ENCODE data around the gene CTNNBL1. TPM values are rescaled to one million over a fixed set of nuclear protein-coding genes. Genes with fewer than 3 reads are reported as not detected.

CTNNBL1 gene
- total RNA-seq, 1 experiment from 2014 or later = 71.2 TPM

DNA sequence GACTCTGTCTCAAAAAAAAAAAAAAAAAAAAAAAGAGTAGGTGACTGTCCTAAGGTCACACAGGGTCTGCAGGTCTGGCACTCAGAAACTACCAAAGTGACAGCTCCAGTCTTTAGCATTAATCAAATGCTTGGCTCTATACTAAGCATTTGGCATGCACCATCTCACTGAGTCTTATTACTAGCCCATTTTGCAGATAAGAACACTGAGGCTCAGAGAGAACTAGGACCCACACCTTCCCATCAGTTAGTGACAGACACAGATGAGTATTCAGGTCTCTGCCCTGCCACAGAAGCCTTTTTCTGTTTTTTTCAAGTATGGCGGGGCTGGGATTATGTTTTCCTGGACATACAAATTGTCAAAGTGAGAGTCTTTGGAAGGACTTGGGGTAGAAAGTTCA is 186.0 kb downstream of the CTNNBL1 start:
- TF ChIP-seq, protein P1, sequence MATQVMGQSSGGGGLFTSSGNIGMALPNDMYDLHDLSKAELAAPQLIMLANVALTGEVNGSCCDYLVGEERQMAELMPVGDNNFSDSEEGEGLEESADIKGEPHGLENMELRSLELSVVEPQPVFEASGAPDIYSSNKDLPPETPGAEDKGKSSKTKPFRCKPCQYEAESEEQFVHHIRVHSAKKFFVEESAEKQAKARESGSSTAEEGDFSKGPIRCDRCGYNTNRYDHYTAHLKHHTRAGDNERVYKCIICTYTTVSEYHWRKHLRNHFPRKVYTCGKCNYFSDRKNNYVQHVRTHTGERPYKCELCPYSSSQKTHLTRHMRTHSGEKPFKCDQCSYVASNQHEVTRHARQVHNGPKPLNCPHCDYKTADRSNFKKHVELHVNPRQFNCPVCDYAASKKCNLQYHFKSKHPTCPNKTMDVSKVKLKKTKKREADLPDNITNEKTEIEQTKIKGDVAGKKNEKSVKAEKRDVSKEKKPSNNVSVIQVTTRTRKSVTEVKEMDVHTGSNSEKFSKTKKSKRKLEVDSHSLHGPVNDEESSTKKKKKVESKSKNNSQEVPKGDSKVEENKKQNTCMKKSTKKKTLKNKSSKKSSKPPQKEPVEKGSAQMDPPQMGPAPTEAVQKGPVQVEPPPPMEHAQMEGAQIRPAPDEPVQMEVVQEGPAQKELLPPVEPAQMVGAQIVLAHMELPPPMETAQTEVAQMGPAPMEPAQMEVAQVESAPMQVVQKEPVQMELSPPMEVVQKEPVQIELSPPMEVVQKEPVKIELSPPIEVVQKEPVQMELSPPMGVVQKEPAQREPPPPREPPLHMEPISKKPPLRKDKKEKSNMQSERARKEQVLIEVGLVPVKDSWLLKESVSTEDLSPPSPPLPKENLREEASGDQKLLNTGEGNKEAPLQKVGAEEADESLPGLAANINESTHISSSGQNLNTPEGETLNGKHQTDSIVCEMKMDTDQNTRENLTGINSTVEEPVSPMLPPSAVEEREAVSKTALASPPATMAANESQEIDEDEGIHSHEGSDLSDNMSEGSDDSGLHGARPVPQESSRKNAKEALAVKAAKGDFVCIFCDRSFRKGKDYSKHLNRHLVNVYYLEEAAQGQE (IDR thresholded peaks at IDR 0.05; ENCODE audit: insufficient read depth in 1 of 2, low read depth in 2 of 2, low read length in 1 of 2) = no peak
- TF ChIP-seq SIN3A (IDR thresholded peaks at IDR 0.05; ENCODE audit: borderline replicate concordance, insufficient read depth, low read depth, low read length) (no peak), POLR2AphosphoS5 (IDR thresholded peaks at IDR 0.05; ENCODE audit: low read depth, low read length) (no peak), TCF7L2 (IDR thresholded peaks at IDR 0.05; ENCODE audit: low read depth, low read length) (no peak)
- TF ChIP-seq, protein P2, sequence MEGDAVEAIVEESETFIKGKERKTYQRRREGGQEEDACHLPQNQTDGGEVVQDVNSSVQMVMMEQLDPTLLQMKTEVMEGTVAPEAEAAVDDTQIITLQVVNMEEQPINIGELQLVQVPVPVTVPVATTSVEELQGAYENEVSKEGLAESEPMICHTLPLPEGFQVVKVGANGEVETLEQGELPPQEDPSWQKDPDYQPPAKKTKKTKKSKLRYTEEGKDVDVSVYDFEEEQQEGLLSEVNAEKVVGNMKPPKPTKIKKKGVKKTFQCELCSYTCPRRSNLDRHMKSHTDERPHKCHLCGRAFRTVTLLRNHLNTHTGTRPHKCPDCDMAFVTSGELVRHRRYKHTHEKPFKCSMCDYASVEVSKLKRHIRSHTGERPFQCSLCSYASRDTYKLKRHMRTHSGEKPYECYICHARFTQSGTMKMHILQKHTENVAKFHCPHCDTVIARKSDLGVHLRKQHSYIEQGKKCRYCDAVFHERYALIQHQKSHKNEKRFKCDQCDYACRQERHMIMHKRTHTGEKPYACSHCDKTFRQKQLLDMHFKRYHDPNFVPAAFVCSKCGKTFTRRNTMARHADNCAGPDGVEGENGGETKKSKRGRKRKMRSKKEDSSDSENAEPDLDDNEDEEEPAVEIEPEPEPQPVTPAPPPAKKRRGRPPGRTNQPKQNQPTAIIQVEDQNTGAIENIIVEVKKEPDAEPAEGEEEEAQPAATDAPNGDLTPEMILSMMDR (IDR thresholded peaks at IDR 0.05) = no peak
- ATAC-seq = no peak
- ChIA-PET POLR2A (interaction anchor here (0.6 kb wide), 1 partner anchor 50 kb away, joined by 3 read pairs; no protein-coding TSS in a partner anchor), CTCF (no interaction called here)
- no peaks in the 10 kb centered on the region for H3K4me1 ChIP-seq (ENCODE audit: control insufficient read depth, insufficient read depth, low read length)
- in situ Hi-C loops (cut with HindIII; ENCODE audit: low pct_unique_long_range_greater_than_20kb, low sequenced_read_pairs) (no loop called here), intact Hi-C loops (cut with micrococcal nuclease; ENCODE audit: unreplicated experiment) (no loop called here)
- no peak for DNase-seq (ENCODE audit: low read depth, low spot score)
- H3K27me3 ChIP-seq (ENCODE audit: control insufficient read depth, insufficient read depth, low read length) = no peaks in the 10 kb centered on the region
- H3K9me3 ChIP-seq (ENCODE audit: control insufficient read depth, insufficient read depth, low read depth, low read length) = no peaks in the 10 kb centered on the region
- no TSS peak for BruUV-seq (replicated peaks)
- no peak overlapping the region for H3K4me3 ChIP-seq (ENCODE audit: low read depth in 2 of 2, low read length in 2 of 2)
- H3K27ac ChIP-seq (ENCODE audit: low read length) = no peak overlapping the region
- no peaks in the 10 kb centered on the region for H3K36me3 ChIP-seq (ENCODE audit: control insufficient read depth, insufficient read depth, low read length)

DNA sequence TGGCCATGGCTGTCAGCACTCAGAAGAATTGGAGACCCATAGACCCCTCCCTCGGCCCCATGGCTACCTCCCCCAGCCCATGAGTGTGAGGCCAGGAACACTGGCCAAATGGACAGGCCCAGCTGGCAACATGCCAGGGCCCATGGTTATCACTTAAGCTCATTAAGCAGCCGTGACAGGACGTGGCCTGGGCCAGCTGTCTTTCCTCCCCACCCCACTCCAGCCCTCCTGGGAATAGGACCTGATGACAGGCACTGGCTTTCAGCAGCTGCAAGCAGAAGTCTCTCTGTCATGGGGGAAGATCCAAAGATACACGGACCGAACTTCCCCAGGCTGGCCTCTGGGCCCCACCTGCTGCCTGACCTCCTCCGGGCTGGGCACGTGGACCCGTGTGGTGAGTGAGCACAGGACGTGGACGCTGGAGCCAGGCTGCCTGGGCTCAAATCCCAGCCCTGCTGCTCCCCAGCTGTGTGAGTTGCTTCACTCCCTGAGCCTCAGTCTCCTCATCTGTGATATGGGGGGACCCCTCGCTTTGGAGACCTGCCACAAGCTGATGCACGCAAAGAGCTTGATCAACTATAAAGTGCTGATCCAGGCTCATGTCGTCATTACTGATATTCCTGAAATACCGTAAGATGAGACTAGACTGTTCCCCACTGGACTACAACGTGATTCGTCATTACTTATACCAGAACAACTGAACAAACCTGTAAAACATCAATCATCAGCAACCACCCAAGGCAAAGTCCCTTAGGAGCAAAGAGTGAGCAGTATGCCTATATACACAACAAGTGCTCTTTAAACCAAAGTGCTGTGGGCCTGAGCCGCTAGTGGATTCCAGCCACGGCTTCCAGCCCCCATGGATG is 187.1 kb downstream of the CTNNBL1 start:
- DNase-seq (ENCODE audit: low read depth, low spot score) = no peak
- H3K27me3 ChIP-seq (ENCODE audit: control insufficient read depth, insufficient read depth, low read length) = no peaks in the 10 kb centered on the region
- intact Hi-C loops (cut with micrococcal nuclease; ENCODE audit: unreplicated experiment) = no loop called here

More for the DNA sequence above, 187.1 kb downstream of the CTNNBL1 start:
- BruUV-seq (replicated peaks) = no TSS peak
- TF ChIP-seq SIN3A (IDR thresholded peaks at IDR 0.05; ENCODE audit: borderline replicate concordance, insufficient read depth, low read depth, low read length) (no peak), POLR2AphosphoS5 (IDR thresholded peaks at IDR 0.05; ENCODE audit: low read depth, low read length) (no peak), TCF7L2 (IDR thresholded peaks at IDR 0.05; ENCODE audit: low read depth, low read length) (no peak)
- TF ChIP-seq, protein P2 (IDR thresholded peaks at IDR 0.05) = no peak
- TF ChIP-seq, protein P1 (IDR thresholded peaks at IDR 0.05; ENCODE audit: insufficient read depth in 1 of 2, low read depth in 2 of 2, low read length in 1 of 2) = no peak
- no peaks in the 10 kb centered on the region for H3K4me1 ChIP-seq (ENCODE audit: control insufficient read depth, insufficient read depth, low read length)
- POLR2A ChIA-PET = no interaction called here
- H3K27ac ChIP-seq (ENCODE audit: low read length) = no peak overlapping the region
- H3K4me3 ChIP-seq (ENCODE audit: low read depth in 2 of 2, low read length in 2 of 2) = no peak overlapping the region
- CTCF ChIA-PET = no interaction called here
- H3K9me3 ChIP-seq (ENCODE audit: control insufficient read depth, insufficient read depth, low read depth, low read length) = no peaks in the 10 kb centered on the region
- no peaks in the 10 kb centered on the region for H3K36me3 ChIP-seq (ENCODE audit: control insufficient read depth, insufficient read depth, low read length)
- ATAC-seq = no peak
- in situ Hi-C loops (cut with HindIII; ENCODE audit: low pct_unique_long_range_greater_than_20kb, low sequenced_read_pairs) = no loop called here

All from Panc1 (cell line).